Measurements from ENCODE around the gene OTOGL.

OTOGL gene

GRCh38 chr12:80157645-80158044, 58.3 kb downstream of the OTOGL start:
- Mint-ChIP-seq H3K4me1 (ENCODE audit: low read depth) (no peaks in the 10 kb centered on the region), H3K4me3 (no peak overlapping the region), H3K27me3 (peaks cover 19% of the 10 kb centered on the region), H3K27ac (no peak overlapping the region), H3K9me3 (no peaks in the 10 kb centered on the region), H3K36me3 (ENCODE audit: low read depth) (no peaks in the 10 kb centered on the region)
- no peak for DNase-seq

- no peaks in the 10 kb centered on the region for H3K4me1 Mint-ChIP-seq (ENCODE audit: low read depth)
- H3K36me3 Mint-ChIP-seq (ENCODE audit: low read depth): no peaks in the 10 kb centered on the region
- H3K27me3 Mint-ChIP-seq: peaks cover 19% of the 10 kb centered on the region
- H3K4me3 Mint-ChIP-seq: no peak overlapping the region
- H3K9me3 Mint-ChIP-seq: no peaks in the 10 kb centered on the region
- no peak overlapping the region for H3K27ac Mint-ChIP-seq
- no peak for DNase-seq
Measured at GRCh38 chr12:80161612-80162011, 62.3 kb downstream of the OTOGL start.

DNA sequence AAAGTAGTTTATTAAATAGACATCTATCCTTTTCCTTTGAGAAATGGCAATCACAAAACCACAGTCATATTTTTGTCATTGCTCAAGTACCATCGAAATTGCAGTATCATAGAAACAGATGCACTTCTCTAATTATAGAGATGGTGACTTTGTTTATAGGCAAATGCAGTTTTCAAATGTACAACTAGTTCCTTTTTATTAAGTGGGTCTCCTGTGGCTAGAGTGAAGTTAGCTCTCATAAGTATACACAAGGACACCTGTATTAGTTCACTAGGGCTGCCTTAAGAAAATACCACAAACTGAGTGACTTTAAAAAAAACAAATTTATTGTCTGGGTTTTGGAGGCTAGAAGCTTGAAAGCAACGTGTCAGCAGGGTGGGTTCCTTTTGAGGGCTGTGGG, 62.8 kb downstream of the OTOGL start:
- no peaks in the 10 kb centered on the region for H3K9me3 Mint-ChIP-seq

DNA sequence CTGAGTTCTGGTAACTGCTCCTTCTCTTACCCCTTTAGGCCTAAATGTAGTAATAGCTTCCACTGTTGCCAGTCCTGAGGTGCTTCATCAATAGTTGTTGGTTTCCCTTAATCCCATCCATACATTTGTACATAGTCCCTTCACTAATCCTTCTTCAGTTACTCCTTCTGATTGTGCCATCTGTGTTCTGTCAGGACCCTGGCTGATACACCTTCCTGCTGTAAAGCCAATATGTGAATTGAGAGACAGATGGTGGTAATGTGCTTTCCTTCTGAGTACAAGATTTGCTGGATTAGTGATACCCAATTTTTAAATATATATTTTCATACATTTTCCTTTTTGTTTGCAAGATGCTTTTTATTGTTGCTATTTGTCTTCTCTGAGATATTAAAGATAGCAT, 66.4 kb downstream of the OTOGL start:
- Mint-ChIP-seq H3K27ac (no peak overlapping the region), H3K27me3 (peaks cover 4% of the 10 kb centered on the region), H3K4me3 (no peak overlapping the region), H3K4me1 (ENCODE audit: low read depth) (peaks cover 5% of the 10 kb centered on the region), H3K36me3 (ENCODE audit: low read depth) (no peaks in the 10 kb centered on the region), H3K9me3 (no peaks in the 10 kb centered on the region)
- no peak for DNase-seq

More for the DNA sequence above, 62.8 kb downstream of the OTOGL start:
- DNase-seq: no peak
- H3K36me3 Mint-ChIP-seq (ENCODE audit: low read depth): no peaks in the 10 kb centered on the region
- no peak overlapping the region for H3K27ac Mint-ChIP-seq
- peaks cover 17% of the 10 kb centered on the region for H3K27me3 Mint-ChIP-seq
- H3K4me3 Mint-ChIP-seq: no peak overlapping the region
- H3K4me1 Mint-ChIP-seq (ENCODE audit: low read depth): no peaks in the 10 kb centered on the region

DNA sequence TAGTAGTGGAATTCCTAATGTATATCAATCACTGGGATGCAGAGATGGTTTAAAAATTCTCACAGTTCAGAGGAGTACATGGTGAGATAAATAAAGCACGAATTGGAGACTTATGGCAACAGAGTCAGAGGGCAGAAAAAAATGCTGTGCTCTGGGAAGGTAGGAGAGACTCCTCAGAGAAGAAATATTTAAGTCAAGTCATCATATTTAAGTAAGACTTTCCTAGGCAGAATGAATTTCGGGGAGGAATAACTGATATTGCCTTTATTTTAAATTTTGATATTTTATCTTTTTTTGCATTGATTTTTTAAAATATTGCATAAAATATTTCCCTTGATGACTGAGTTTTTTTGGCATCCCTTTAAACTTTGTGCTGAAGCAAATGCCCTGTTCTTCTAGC, 67.4 kb downstream of the OTOGL start:
- Mint-ChIP-seq H3K36me3 (ENCODE audit: low read depth) (no peaks in the 10 kb centered on the region), H3K27ac (no peak overlapping the region), H3K27me3 (peaks cover 4% of the 10 kb centered on the region), H3K4me3 (no peak overlapping the region), H3K4me1 (ENCODE audit: low read depth) (peaks cover 5% of the 10 kb centered on the region), H3K9me3 (no peaks in the 10 kb centered on the region)
- DNase-seq: no peak

GRCh38 chr12:80168936-80169335, 69.6 kb downstream of the OTOGL start:
- Mint-ChIP-seq H3K27me3 (peaks cover 20% of the 10 kb centered on the region), H3K27ac (no peak overlapping the region), H3K36me3 (ENCODE audit: low read depth) (no peaks in the 10 kb centered on the region), H3K9me3 (no peaks in the 10 kb centered on the region), H3K4me1 (ENCODE audit: low read depth) (peaks cover 5% of the 10 kb centered on the region), H3K4me3 (no peak overlapping the region)
- no peak for DNase-seq

DNA sequence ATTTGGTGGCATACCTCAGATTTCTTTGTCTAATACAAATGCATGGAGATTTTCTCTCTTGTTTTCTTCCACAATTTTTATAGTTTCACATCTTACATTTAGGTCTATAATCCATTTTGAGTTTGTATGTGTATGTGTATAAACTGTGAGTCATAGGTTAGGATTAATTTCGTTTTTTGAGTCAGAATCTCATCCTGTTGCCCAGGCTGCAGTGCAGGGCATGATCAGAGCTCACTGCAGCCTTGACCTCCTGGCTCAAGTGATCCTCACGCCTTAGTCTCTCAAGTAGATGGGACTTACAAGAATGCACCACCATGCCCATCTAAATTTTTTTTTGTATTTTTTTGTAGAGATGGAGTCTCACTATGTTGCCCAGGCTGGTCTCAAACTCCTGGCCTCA, 71.6 kb downstream of the OTOGL start:
- Mint-ChIP-seq H3K9me3 (no peaks in the 10 kb centered on the region), H3K27me3 (peaks cover 25% of the 10 kb centered on the region), H3K4me1 (ENCODE audit: low read depth) (peaks cover 7% of the 10 kb centered on the region), H3K36me3 (ENCODE audit: low read depth) (no peaks in the 10 kb centered on the region), H3K27ac (no peak overlapping the region), H3K4me3 (no peak overlapping the region)
- DNase-seq: no peak

GRCh38 chr12:80173083-80173864, 73.9 kb downstream of the OTOGL start:
- DNase-seq: no peak
- no peaks in the 10 kb centered on the region for H3K9me3 Mint-ChIP-seq
- H3K4me1 Mint-ChIP-seq (ENCODE audit: low read depth): peaks cover 7% of the 10 kb centered on the region
- H3K27ac Mint-ChIP-seq: no peak overlapping the region
- H3K36me3 Mint-ChIP-seq (ENCODE audit: low read depth): no peaks in the 10 kb centered on the region
- peaks cover 25% of the 10 kb centered on the region for H3K27me3 Mint-ChIP-seq
- no peak overlapping the region for H3K4me3 Mint-ChIP-seq

DNA sequence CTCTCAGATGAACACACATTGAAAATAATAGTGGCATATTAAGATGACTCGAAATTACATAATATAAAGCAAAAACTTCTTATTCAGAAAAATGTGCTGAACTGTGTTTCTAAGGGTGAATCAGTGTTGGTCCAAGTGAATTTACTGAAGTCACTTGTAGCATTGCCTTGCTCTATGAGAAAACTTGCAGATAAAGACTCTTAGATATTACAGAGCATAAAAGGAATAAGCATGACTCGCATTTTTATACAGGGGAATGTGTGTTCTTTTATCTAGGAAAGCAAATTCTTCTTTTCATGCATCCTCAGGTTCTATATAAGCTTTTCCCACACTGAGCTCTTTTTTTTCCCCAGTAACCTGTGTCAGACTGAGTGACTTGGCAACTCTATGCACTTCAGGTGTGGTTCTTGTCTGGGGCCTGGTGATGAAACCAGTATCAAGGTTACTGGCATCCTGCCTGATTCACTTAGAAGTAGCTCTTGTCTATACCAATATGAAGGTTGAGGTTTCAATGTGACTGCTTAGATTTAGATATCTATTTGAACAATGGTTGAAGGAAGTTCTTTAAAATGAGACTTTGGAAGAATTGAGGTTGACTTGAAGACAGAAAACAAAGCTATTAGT, 76.1 kb downstream of the OTOGL start:
- Mint-ChIP-seq H3K27me3 (peaks cover 22% of the 10 kb centered on the region), H3K4me1 (ENCODE audit: low read depth) (peaks cover 9% of the 10 kb centered on the region), H3K36me3 (ENCODE audit: low read depth) (no peaks in the 10 kb centered on the region), H3K27ac (no peak overlapping the region), H3K4me3 (no peak overlapping the region), H3K9me3 (no peaks in the 10 kb centered on the region)
- DNase-seq: no peak

DNA sequence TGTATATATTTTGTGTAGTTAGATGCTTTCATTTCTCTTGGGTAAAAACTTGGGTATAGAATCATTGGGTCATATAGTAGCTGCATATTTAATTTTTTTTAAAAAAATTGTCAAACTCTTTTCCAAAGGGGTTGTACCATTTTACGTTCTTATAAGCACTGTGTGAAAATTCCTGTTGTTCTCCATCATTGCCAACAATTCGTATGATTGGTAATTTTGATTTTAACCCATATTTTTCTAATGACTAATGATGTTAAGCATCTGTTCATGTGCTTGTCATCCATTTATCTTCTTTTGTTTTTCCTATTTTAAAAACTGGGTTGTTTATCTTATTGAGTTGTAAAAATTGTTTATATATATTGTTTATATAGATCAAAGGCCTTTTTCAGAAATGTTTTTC, 77.4 kb downstream of the OTOGL start:
- Mint-ChIP-seq H3K9me3 (no peaks in the 10 kb centered on the region), H3K4me1 (ENCODE audit: low read depth) (peaks cover 9% of the 10 kb centered on the region), H3K27ac (no peak overlapping the region), H3K36me3 (ENCODE audit: low read depth) (no peaks in the 10 kb centered on the region), H3K27me3 (peaks cover 24% of the 10 kb centered on the region), H3K4me3 (no peak overlapping the region)
- DNase-seq: no peak

GRCh38 chr12:80178846-80179245, 79.5 kb downstream of the OTOGL start:
- Mint-ChIP-seq H3K4me1 (ENCODE audit: low read depth) (peaks cover 9% of the 10 kb centered on the region), H3K9me3 (no peaks in the 10 kb centered on the region), H3K27ac (no peak overlapping the region), H3K4me3 (no peak overlapping the region), H3K36me3 (ENCODE audit: low read depth) (no peaks in the 10 kb centered on the region), H3K27me3 (peaks cover 8% of the 10 kb centered on the region)
- DNase-seq: no peak

DNA sequence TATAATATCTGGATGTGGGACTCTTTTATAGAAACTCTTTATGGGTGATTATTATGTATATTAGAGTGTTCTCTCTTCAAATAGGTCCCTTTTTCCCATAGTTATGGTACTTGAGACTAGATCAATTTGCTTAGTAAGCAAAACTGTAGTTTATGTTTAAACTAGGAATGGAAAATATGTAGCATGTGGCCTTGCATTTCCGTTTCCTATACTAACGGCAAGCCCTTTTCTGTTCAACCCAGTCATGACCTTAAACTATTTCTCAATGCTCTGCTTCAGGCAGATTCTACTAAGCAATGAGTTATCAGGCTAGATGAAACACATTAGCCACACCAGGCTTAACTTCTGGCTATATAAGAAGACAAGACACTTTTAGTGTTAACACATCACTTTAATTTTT, 84.6 kb downstream of the OTOGL start:
- no peak for DNase-seq
- H3K4me3 Mint-ChIP-seq: no peak overlapping the region
- peaks cover 2% of the 10 kb centered on the region for H3K27me3 Mint-ChIP-seq
- no peaks in the 10 kb centered on the region for H3K9me3 Mint-ChIP-seq
- peaks cover 12% of the 10 kb centered on the region for H3K4me1 Mint-ChIP-seq (ENCODE audit: low read depth)
- no peaks in the 10 kb centered on the region for H3K36me3 Mint-ChIP-seq (ENCODE audit: low read depth)
- no peak overlapping the region for H3K27ac Mint-ChIP-seq

DNA sequence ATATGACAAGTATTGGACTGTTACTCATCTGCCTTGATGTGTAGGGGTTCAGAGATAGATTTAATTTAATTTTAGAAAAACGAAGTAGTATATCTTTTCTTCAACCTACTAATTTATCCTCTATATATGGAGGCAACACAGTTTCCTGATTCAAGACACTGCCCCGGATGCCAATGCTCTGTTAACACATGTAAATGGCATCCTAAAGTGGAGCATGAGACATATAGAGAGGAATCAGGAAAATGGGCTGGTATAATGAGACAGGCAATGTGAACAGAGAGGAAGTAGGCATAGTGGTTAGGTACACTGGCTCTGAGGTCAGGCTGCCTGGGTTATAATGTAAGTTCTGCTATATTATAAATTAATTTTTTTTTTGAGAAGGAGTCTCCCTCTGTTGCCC, 85.6 kb downstream of the OTOGL start:
- no peak for DNase-seq
- Mint-ChIP-seq H3K27ac (no peak overlapping the region), H3K4me1 (ENCODE audit: low read depth) (peaks cover 10% of the 10 kb centered on the region), H3K36me3 (ENCODE audit: low read depth) (no peaks in the 10 kb centered on the region), H3K4me3 (no peak overlapping the region), H3K9me3 (no peaks in the 10 kb centered on the region), H3K27me3 (peaks cover 2% of the 10 kb centered on the region)

GRCh38 chr12:80186727-80187217, 87.4 kb downstream of the OTOGL start:
- Mint-ChIP-seq H3K36me3 (ENCODE audit: low read depth) (no peaks in the 10 kb centered on the region), H3K4me3 (no peak overlapping the region), H3K27me3 (peaks cover 2% of the 10 kb centered on the region), H3K27ac (peak overlapping the region; percentile 15), H3K4me1 (ENCODE audit: low read depth) (peaks cover 10% of the 10 kb centered on the region), H3K9me3 (no peaks in the 10 kb centered on the region)
- DNase-seq: no peak

- Mint-ChIP-seq H3K27ac (peak overlapping the region; percentile 3), H3K4me3 (no peak overlapping the region)
Measured at GRCh38 chr12:80187660-80188090, 88.3 kb downstream of the OTOGL start.

More at GRCh38 chr12:80187660-80188090, 88.3 kb downstream of the OTOGL start:
- H3K36me3 Mint-ChIP-seq (ENCODE audit: low read depth): no peaks in the 10 kb centered on the region
- no peak for DNase-seq
- peaks cover 2% of the 10 kb centered on the region for H3K27me3 Mint-ChIP-seq
- H3K9me3 Mint-ChIP-seq: no peaks in the 10 kb centered on the region
- peaks cover 10% of the 10 kb centered on the region for H3K4me1 Mint-ChIP-seq (ENCODE audit: low read depth)

All from activated T-cell treated with anti-CD3 and anti-CD28 coated beads, Interleukin-2, amount 50 U/mL, for 24 hours (primary cell).